PFSK-1 (cell line): Measurements from ENCODE around the gene TBC1D10B.
A peak's percentile ranks its signal among the peaks of the same experiment; 100 is the strongest.

Experiments
- FOXP2 ChIP-seq: optimal IDR thresholded peaks from 2 replicates; pipeline ENCODE3; 2011; ENCODE audit warnings: borderline replicate concordance, control low read depth, inconsistent platforms; ENCODE audit not compliant: insufficient read depth; ENCODE audit errors: extremely low read length, extremely low read depth
- POLR2AphosphoS5 ChIP-seq: IDR thresholded peaks from 2 replicates; pipeline ENCODE4 v1.6.1; 2012; ENCODE audit warnings: low read depth, mild to moderate bottlenecking, control low read depth, low read length, moderate library complexity
- SIN3A ChIP-seq: IDR thresholded peaks from 2 replicates; pipeline ENCODE4 v1.6.1; 2012; ENCODE audit warnings: mild to moderate bottlenecking, low read length, moderate library complexity, borderline replicate concordance; ENCODE audit not compliant: insufficient read depth
- TAF1 ChIP-seq: IDR thresholded peaks from 2 replicates; pipeline ENCODE4 v1.6.1; 2012; ENCODE audit warnings: low read length, control low read depth, borderline replicate concordance; ENCODE audit not compliant: insufficient read depth
- TF ChIP-seq, protein P1 (sequence below), 2 experiments: IDR thresholded peaks; 2 replicates each; pipeline versions ENCODE4 v1.6.1 to v1.8.0; 2011 to 2012; ENCODE audit warnings: low read depth in 2 of 2, low read length in 2 of 2, control low read depth in 1 of 2, inconsistent platforms in 1 of 2, mild to moderate bottlenecking in 1 of 2, moderate library complexity in 1 of 2; ENCODE audit not compliant: insufficient read depth in 1 of 2

The TBC1D10B gene

DNA sequence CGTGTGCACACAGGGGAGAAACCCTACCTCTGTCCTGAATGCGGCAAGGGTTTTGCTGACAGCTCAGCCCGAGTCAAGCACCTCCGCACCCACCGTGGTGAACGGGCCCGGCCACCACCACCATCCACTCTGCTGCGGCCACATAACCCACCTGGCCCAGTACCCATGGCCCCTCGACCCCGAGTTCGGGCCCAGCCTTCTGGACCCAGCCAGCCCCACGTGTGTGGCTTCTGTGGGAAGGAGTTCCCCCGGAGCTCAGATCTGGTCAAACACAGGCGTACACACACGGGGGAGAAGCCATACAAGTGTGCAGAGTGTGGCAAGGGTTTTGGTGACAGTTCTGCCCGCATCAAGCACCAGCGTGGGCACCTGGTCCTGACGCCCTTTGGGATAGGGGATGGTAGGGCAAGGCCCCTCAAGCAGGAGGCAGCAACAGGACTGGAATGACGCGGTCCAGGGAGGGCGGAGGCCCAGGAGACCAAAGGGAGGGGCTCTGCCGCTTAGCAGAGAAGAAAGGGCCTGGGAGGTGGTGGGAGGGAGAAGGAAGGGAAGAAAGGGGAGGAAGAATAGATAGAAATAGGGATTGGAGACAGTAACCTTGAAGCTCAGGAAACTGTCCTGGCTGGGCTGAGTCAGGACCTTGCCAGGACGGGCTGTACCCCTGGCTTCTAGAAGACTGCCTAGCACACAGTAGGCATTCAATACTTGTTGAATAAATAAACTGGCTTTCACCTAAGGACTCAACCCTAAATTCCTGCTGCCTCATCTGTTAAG is 28.6 kb upstream of the TBC1D10B start:
- TF ChIP-seq FOXP2 (no peak), POLR2AphosphoS5 (no peak), TAF1 (no peak), SIN3A (no peak)
- TF ChIP-seq, protein P1, sequence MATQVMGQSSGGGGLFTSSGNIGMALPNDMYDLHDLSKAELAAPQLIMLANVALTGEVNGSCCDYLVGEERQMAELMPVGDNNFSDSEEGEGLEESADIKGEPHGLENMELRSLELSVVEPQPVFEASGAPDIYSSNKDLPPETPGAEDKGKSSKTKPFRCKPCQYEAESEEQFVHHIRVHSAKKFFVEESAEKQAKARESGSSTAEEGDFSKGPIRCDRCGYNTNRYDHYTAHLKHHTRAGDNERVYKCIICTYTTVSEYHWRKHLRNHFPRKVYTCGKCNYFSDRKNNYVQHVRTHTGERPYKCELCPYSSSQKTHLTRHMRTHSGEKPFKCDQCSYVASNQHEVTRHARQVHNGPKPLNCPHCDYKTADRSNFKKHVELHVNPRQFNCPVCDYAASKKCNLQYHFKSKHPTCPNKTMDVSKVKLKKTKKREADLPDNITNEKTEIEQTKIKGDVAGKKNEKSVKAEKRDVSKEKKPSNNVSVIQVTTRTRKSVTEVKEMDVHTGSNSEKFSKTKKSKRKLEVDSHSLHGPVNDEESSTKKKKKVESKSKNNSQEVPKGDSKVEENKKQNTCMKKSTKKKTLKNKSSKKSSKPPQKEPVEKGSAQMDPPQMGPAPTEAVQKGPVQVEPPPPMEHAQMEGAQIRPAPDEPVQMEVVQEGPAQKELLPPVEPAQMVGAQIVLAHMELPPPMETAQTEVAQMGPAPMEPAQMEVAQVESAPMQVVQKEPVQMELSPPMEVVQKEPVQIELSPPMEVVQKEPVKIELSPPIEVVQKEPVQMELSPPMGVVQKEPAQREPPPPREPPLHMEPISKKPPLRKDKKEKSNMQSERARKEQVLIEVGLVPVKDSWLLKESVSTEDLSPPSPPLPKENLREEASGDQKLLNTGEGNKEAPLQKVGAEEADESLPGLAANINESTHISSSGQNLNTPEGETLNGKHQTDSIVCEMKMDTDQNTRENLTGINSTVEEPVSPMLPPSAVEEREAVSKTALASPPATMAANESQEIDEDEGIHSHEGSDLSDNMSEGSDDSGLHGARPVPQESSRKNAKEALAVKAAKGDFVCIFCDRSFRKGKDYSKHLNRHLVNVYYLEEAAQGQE (IDR thresholded peaks at IDR 0.05; ENCODE audit: insufficient read depth in 1 of 2, low read depth in 2 of 2, low read length in 2 of 2) = no peak

DNA sequence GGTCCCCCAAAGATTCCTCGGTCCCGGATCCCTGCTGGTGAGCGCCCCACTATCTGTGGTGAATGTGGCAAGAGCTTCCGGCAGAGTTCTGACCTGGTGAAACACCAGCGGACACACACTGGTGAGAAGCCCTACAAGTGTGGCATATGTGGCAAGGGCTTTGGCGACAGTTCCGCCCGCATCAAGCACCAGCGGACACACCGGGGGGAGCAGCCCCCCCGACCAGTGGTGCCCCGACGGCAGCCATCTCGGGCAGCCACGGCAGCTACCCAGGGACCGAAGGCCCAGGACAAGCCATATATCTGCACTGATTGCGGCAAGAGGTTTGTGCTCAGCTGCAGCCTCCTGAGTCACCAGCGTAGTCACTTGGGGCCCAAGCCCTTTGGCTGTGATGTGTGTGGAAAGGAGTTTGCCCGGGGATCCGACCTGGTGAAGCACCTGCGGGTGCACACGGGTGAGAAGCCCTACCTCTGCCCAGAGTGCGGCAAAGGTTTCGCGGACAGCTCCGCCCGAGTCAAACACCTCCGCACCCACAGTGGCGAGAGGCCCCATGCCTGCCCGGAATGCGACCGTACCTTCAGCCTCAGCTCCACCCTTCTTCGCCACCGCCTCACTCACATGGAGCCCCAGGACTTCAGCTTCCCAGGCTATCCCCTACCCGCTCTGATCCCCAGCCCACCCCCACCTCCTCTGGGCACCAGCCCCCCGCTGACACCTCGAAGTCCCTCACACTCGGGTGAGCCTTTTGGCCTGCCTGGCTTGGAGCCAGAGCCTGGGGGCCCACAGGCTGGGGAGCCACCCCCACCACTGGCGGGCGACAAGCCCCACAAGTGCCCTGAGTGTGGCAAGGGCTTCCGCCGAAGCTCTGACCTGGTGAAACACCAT is 27.7 kb upstream of the TBC1D10B start:
- TF ChIP-seq, protein P1 (IDR thresholded peaks at IDR 0.05; ENCODE audit: insufficient read depth in 1 of 2, low read depth in 2 of 2, low read length in 2 of 2) = no peak
- TF ChIP-seq POLR2AphosphoS5 = no peak
- no peak for TF ChIP-seq FOXP2
- TF ChIP-seq TAF1 = no peak
- no peak for TF ChIP-seq SIN3A

DNA sequence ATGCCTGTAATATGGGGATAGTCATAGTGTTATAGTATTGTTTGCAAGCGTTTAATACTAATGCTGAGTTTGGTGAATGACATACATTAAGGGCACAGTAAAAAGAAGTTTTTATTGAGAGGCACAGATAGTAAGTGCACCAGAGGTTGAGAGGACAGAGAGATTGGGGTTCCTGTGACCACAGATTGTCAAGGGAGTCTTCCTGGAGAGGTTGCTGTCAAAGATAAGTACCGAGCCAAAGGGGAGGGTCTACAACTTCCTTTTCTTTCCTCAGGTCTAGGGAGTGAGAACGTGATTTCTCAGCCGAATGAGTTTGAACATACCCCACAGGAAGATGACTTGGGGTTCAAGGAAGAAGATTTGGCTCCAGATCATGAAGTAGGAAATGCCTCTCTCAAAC is 26.8 kb upstream of the TBC1D10B start:
- TF ChIP-seq POLR2AphosphoS5 (no peak), FOXP2 (no peak), SIN3A (no peak), TAF1 (no peak)
- TF ChIP-seq, protein P1 (IDR thresholded peaks at IDR 0.05; ENCODE audit: insufficient read depth in 1 of 2, low read depth in 2 of 2, low read length in 2 of 2) = no peak

DNA sequence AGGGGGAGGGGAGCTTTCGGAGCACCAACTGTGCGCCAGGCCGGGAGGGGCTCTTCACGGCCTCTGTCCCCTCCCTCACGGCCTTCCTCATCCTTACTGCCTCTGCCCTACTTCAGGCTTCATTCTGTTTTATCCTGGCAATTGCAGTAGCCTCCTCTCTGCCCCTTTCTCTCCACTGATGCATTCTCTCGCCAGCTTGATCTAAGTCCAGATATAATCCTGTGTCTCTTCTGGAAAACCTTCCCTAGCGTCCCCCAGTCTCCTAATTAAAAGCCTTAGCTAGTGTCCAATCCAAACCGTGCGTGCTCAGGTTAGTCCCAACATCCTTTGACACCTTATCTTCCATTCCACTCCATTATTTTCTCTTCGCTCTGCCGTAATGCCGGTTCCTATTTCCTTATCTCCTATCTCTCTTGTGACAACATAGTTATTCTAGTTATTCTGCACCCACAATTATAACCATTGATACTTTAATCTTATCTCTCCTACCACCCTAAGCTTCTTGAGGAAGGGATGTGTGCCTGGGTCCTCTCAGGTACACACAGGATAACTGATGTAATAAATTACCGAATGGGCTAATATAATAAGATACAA is 25.8 kb upstream of the TBC1D10B start:
- TF ChIP-seq POLR2AphosphoS5 = 0 out of 2 replicates have a peak, but pooled peaks have one; percentile 23
- TF ChIP-seq, protein P1 (IDR thresholded peaks at IDR 0.05; ENCODE audit: insufficient read depth in 1 of 2, low read depth in 2 of 2, low read length in 2 of 2) = no peak
